Cerebellar nuclear complex (tissue), 1 donor: ENCODE measurements around the gene DMPK.
"Not testable (repeated sequence)": the region's sequence is repeated elsewhere in the genome, so short reads cannot be mapped to it uniquely, and the experiment has no call there.

ENCODE experiments used
- DNase-seq, 2 experiments: peaks; one replicate each; lab custom pipeline; 2025; lab: John Stamatoyannopoulos, UW

DMPK gene

DNA sequence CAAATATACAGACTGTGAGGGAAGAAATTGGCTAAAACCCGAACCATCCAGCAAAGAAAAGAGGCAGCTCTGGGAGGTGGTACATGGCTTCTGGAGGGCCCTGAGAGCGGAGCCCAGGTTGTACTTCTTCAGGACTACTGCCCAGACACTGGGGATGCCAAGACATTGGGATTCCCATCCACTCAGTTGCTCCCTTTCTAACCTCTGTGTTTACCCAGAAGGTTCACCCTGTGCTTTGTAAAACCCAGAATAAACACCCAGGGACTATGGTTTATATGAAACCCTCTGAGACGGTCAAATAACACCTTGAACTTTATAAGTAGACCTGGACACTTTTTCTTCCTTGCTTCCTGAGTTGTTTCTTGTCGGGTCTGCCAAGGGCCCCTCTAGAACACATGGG, 39.3 kb downstream of the DMPK start:
- no peak for DNase-seq

DNA sequence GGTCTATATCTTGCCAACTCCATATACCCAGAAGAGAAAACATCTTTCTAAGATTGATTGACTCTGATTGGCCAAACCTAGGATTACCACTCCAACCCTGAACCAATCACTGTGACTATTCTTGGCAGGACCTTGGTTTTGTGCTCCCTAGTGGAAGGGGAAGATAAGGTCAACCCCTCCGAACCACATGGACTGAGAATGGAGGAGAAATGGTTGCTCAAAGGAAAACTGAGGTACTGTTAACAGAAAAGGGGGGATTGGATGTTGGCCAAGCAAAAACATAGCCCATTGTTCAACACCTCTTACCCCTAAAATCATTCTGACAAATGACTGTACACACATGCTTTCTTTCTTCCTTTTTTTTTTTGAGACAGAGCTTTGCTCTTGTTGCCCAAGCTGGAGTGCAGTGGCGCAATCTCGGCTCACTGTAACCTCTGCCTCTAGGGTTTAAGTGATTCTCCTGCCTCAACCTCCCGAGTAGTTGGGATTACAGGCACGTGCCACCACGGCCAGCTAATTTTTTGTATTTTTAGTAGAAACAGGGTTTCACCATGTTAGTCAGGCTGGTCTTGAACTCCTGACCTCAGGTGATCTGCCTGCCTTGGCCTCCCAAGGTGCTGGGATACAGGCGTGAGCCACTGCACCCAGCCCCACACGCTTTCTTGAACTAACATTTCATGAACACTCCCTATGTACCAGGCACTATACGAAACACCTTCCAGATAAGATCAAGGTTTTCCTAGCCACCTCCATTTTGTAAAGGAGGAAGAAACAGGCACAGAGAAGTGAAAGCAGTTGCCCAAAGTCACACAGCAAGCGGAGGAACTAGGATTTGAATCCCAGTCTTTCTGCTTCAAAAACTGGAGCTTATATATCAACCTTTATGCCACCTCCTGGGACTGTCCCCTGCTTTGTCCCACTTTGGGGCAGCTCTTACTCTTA, 42.5 kb downstream of the DMPK start:
- DNase-seq, result no peak

DNA sequence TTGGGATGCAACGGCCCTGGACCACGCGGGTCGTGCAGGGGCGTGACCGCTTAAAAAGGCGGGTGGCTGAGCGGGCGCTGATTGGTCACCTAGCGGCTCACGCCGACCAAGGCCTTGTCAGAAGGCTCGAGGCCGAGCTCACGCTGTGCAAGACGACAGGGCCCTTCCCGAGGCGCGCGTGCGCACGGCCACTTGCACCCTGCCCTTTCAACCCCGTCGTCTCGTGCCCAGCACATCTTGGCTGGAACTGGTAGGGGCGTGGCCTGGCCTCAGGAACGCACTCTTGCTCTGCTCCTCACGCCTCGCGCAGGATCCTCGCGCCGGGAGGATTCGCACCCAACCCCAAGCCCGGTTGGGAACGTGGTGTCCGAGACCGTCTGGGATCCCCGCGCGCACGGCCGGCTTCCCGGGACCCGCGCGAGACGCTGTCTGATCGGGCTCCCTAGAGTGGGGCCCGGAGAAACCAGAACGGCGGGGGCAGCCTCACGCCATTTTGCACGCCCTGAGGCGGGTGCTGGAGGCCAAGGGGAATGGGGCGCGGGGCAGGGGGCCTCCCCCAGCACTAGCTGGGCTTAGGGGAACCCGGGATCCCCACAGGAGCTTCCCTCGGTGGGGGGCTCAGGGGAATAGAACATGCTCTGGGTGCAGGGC, 49.0 kb downstream of the DMPK start, which contains the start of gene MEIOSIN:
Gene MEIOSIN, plus strand, starts transcription at position 280 of the 651 bp plus-strand sequence. CDS start 1,938 bp downstream, outside the sequence.
- DNase-seq, result no peak

DNA sequence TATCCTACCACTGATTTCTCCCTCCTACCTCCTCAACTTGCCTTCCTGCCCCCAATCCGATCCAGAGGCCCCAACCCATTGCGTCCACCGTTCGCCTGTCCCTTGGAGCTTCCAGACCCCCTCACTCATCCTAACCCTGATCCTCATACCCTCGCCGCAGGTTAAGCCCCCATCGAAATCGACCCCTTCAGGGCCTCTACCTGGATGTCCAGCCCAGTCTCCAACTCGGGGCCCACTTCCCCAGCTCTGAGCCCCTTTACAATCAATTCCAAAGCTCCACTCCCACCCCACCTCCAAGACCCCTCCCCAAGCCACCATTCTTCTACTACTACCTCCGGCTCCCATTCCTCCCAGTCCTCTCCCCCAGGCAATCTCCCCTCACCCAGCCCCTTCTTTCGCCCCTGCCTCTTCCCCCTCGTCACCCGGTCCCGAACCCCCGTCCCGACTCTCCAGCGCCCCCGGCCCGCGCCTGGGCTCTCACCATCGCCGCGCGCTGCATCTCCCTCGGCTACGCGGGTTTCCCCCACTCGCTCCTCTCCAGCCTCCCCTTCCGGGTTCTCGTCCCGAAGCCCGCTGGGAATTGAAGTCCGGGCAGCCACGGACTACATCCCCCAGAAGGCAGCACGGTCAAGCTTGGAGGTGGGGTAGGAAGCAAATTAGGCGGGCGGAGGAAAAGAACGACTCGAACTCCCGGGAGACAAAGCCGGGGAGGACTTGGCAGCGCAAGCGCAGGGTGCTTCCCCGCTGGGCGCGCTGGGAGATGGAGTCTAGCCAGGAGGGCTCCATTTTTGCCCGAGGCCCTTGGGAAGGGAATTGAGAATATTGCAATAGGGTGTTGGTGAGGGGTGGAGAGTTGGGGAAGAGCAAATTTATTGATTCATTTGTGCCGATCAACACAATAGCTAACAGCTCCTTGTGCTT, 51.7 kb downstream of the DMPK start, which contains the start of gene FBXO46:
Gene FBXO46, minus strand, starts transcription at position 529 of the 921 bp plus-strand sequence. CDS start 17,401 bp downstream, outside the sequence.
- DNase-seq, result peak; percentile 82 to 93

DNA sequence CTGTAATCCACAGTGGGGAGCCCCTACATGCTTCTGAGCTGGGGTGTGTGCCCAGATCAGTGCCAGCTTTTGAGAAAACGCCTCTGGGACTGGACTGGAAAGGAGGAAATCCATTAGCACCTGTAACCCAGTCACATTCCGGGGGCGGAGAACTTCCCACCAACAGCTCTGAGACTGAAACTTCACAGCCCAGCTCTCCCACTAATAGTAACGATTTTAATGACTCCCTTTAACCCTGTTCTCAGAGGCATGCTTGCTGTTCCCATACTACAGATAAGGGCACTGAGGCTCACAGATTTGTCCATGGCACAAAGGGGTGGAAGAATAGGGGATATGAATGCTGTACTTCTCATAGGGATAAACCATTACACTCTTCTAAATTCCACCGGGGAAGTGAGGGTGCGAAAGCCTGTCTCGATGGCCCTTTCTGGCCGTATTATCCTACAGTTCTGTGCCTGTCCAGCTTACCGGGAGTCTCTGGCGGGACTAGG, 52.4 kb downstream of the DMPK start:
- DNase-seq, result no peak

DNA sequence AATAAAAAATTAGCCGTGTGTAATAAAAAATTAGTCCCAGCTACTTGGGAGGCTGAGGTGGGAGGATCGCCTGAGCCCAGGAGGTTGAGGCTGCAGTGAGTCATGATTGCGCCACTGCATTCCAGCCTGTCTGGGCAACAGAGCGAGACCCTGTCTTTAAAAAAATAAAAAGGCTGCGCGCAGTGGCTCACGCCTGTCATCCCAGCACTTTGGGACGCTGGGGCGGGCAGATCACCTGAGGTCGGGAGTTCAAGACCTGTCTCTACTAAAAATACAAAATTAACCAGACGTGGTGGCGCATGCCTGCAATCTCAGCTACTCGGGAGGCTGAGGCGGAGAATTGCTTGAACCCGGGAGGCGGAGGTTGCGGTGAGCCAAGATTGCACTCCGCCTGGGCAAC, 53.6 kb downstream of the DMPK start:
- not testable (repeated sequence) for DNase-seq

DNA sequence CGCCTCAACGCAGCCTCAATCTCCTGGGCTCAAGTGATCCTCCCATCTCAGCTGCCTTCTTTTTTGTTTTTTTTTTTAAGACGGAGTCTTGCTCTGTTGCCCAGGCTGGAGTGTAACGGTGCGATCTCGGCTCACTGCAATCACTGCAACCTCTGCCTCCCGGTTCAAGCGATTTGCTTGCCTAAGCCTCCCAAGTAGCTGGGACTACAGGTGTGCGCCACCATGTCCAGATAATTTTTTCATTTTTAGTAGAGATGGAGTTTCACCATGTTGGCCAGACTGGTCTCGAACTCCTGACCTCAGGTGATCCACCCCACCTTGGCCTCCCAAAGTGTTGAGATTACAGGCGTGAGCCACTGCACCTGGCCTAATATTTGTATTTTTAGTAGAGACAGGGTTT, 62.2 kb downstream of the DMPK start:
- DNase-seq, result not testable (repeated sequence)
